HG02798 (cell line): ENCODE data around the gene HMGB2.

ENCODE experiments used
- ATAC-seq: cut with Tn5 transposase; IDR thresholded peaks from one replicate; pipeline ENCODE4 v1.9.1; 2021; ENCODE audit warnings: mild to moderate bottlenecking; ENCODE audit not compliant: unreplicated experiment, poor library complexity

The HMGB2 gene

GRCh38 chr4:173334085-173334890 lies at the start of gene HMGB2:
TSS of gene HMGB2 (minus strand) at chr4:173334358. CDS start at chr4:173333649, 709 bp downstream.
- peak; percentile 94 for ATAC-seq

DNA sequence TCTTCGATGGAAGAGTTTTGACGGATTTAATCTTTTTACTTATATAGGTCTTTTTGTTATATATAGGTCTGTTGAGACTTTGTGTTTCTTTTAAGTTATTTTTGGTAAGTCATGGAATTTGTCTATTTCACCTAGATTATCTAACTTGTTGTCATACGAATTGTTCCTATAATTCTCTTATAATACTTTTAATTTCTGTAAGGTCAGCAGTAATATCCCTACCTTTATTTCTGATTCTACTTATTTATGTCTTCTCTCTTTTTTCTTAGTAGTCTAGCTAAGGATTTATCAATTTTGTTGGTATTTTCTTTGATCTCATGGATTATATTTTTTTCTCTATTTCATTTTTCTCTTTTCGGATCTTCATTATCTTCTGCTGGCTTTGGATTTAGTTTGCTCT lies 48.2 kb upstream of the HMGB2 start:
- ATAC-seq: no peak

DNA sequence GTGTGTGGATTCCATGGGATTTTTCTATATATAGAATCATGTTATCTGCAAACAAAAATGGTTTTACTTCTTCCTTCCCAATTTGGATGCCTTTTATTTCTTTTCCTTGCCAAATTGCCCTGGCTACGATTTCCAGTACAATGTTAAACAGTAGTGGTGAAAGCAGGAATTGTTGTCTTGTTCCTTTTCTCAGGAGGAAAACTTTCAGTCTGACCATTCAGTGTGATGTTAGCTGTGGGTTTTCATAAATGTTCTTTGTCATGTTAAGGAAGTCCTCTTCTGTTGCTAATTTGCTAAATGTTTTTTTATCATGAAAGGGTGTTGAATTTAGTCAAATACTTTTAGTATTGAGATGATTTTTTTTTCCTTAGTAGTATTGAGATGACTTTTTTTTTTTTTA lies 47.5 kb upstream of the HMGB2 start:
- ATAC-seq: no peak

DNA sequence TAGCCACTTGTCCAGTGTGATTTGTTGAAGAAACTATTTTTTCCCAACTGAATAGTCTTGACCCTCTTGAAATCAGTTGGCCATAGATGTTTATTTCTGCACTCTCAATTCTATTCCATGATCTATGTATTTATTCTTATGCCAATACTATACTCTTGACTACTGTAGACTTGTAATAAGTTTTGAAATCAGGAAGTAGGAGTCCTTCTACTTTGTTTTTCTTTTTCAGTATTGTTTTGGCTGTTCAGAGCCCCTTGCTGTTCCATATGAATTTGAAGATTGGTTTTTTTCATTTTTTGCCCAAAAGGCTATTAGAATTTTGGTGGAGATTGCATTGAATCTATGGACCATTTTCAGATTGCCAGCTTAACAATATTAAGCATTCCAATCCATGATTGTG lies 46.8 kb upstream of the HMGB2 start:
- ATAC-seq: no peak

GRCh38 chr4:173379929-173380328 lies 45.8 kb upstream of the HMGB2 start:
- no peak for ATAC-seq

DNA sequence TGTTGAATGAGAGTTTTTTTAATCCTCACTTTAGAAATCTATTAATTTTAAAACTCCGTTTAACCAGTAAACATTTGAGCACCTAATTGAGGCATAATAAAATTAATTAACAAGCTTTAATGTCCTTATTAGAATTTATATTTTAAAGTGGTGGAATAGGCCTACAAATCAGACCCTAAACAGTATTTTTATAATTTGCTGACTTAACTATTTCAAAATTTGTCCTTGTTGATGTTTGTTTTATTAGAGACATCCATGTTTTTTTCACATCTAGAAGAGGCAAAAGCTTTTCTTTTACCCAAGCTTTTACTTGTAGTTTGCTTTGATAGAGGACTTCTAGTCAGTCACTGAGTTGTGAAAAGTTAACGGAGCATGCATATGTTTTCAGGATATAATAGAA lies 40.4 kb upstream of the HMGB2 start:
- no peak for ATAC-seq

- peak; percentile 21 for ATAC-seq
These were observed 37.4 kb upstream of the HMGB2 start for GRCh38 chr4:173371292-173372192.

DNA sequence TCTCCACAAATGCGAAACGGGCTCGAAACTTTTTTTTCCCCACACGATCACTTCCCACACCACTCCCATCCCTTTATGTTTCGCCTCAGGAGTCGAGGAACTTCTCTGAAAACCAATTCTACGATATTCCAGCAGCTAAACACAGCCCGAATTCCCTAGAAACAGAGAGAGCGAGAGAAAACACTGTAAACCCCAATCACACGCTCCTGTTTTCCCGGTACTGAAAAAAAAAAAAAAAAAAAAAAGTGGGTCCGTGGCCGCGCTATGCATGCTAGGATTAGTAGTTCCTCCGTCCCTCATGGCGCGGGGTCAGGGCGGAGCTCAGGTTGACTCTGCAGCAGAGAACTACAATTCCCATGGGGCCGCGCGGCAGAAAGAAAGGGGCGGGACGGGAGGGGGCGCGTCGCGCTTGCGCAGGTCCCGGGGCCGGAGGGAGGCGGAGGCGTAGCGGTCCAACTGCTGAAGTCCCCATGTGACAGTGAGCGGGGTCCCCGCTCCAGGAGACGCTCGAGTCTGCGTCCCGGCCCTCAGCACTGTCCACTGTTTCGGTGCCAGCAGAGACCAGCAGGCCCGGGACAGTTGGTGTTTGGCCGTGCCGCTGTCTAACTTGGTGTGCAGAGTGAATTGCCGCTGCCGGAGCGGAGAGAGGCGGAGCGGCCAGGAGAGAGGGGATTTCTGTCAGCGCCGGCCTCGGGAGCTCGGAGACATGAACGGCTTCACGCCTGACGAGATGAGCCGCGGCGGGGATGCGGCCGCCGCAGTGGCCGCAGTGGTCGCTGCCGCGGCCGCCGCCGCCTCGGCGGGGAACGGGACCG lies 36.5 kb upstream of the HMGB2 start, which contains the start of gene SAP30:
Gene SAP30, plus strand, starts transcription at position 478 of the 815 bp plus-strand sequence. Its CDS starts 229 bp downstream, at position 707.
- peak; percentile 75 for ATAC-seq

- peak; percentile 2 for ATAC-seq
These were observed 35.9 kb upstream of the HMGB2 start for GRCh38 chr4:173370130-173370476.

DNA sequence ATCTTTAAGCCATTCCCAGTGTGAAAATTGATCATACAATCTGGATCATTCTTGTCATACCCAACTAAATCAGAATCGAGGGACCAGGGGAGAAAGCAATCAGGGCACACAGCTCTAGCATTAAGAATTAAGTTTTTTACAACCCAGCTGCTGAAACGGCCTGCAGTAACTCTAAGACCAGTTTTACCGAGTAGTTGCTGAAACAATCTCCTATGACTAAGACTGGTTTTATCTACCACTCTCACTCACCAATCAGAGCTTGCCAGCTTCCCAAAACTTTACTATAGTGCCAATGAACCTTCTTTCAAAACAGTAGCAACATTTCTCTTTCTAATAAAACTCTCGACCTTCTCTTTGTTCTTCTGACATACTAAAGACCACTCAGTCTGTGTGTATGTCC lies 33.8 kb upstream of the HMGB2 start:
- no peak for ATAC-seq

- ATAC-seq: no peak
These were observed 33.1 kb upstream of the HMGB2 start for GRCh38 chr4:173367285-173367684.

DNA sequence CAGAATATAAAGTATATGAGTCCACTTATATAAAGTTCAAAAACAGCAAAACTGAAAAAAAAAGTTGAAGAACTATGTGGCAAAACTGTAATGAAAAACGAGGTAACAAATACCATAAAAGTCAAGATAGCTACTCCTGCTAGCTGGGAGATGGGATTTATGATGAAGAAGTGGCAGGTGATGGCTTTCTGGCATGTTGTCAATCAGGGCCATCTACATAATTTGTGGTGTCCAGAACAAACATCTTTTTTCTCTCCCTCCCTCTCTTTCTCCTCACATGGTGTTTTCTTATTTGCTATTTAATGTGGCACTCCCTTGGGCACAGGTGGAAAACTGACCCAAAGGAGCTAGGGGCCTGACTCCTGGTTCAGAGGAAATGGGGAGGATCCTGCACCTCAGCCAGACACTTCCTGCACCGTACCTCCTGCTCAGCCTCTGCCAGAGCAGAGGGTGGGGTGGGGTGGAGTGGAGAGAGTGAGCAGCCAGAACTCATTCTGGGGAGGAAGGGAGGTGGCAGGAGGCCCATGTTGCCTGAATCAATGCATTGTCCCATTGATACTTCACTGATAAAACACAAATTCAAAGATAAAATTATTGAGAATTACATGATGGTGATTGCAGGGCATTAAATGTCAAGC lies 31.3 kb upstream of the HMGB2 start:
- ATAC-seq: no peak

DNA sequence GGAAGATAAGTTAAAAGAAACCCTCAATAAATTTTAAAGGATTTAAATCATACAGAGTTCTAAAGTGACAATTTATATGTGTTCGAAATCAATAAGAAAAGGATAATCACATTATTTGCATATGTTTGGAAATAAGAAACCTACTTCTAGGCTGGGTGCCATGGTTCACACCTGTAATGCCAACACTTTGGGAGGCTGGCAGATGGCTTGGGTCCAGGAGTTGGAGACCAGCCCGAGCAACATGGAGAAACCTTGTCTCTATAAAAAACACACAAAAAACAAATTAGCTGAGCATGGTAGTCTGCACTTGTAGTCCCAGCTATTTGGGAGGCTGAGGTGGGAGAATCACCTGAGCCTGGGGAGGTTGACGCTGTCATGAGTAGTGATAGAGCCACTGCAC lies 28.5 kb upstream of the HMGB2 start:
- ATAC-seq: no peak

DNA sequence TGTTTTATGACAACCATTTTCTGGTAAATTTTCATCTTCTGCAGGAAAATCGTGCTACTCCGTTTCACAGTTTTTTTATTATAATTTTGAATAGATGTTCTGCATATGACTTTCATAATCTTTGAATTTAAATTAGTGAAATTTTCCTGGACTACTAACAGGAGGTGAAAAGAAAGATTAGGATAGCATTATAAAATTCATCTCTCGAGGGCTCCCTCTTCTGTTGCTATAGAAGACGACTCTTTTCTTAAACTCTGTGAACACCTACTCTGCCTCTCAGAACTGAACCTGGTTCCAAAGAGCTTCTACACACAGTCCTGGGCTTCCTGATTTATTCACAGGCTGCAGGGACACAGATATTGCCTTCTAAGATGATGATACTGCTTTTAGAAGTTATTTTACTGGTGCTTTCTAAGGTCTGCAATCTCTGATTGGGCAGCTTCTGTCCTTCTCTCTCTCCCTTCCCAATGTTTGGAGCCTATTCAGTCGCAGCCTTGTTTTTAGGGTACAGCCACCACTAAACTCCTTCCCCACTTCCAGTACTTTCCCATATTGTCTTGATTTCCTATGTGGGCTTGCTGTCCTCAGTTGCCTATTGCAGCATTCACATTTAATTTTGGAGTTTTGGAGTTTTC lies 26.5 kb upstream of the HMGB2 start:
- peak; percentile 44 for ATAC-seq

GRCh38 chr4:173357939-173358338 lies 23.8 kb upstream of the HMGB2 start:
- ATAC-seq: no peak

DNA sequence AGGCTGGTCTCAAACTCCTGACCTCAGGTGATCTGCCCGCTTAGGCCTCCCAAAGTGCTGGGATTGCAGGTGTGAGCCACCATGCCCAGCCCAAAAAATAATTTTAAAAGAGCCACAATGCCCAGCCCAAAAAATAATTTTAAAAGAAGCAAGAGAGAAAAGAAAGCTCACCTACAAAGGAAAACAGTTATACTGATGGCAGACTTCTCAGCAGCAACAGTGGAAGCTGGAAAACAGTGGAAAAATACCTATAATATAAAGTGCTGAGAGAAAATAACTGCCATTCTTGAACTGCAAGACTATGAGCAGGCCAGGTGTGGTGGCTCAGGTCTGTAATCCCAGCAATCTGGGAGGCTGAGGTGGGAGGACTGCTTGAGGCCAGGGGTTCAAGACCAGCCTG lies 13.3 kb upstream of the HMGB2 start:
- ATAC-seq: no peak

- no peak for ATAC-seq
These were observed 11.9 kb upstream of the HMGB2 start for GRCh38 chr4:173346074-173346473.

DNA sequence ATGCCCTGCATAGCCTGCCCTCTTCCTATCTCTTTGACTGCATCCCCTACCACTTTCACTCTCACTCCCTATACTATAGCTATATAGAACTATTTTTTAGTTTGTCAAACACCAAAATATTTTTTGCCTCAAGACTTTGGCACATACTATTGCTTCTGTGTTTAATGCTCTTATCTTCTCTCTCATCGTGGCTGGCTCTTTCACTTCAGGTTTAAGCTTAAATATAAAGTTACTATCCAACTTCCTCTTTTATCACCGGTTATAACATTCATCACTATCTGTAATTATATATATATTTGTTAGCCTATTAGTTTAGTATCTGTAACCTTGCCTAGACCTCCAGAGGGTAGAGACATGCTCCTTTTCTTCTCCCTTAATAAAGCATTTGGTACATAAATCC lies 11.5 kb upstream of the HMGB2 start:
- ATAC-seq: no peak

DNA sequence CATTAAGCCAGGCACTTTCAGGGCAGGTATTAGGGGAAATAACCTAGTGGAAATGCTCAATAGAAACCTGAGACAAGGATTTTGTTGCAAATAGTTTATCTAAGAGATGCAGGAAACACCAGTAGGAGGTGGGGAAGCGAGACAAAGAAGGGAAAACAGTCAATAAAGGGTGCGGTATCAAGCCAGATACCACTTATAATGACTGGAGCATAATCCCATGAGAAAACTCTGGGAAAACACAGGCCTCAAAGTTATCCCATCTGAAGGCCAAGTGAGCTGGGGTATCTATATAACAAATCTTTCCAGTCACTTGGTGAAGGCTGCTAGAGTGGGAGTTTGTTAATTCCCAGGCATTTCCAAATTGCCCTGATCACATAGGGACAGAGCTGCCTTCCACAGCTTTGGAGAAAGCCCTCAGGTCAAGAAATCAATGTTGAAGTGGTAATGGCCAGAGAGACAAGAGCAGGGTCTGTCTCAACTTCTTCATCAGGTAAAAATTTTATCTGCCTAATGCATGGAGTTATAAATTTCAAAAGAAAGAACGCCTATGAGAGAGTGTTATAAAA lies 9.8 kb upstream of the HMGB2 start:
- no peak for ATAC-seq
